Ovary (tissue), 9 donors: ENCODE results near the gene TMTC2. TPM values are rescaled to one million over a fixed set of nuclear protein-coding genes. Genes with fewer than 3 reads are reported as not detected.

Experiments used
- DNase-seq, 5 donors: peaks; one replicate each; pipeline ENCODE4 v3.0.0-alpha.2; 2019 to 2020
- H3K27ac ChIP-seq, 2 donors: fragments of 200-600 bp; one replicate each; pipeline versions ENCODE4 v1.5.1 to v1.8.0; 2019 to 2022
- H3K27me3 ChIP-seq: fragments of 200-600 bp; one replicate; pipeline ENCODE4 v1.8.0; 2022
- H3K36me3 ChIP-seq: fragments of 200-600 bp; sonication (generic); one replicate; pipeline ENCODE4 v1.5.1; 2019
- H3K4me1 ChIP-seq: one replicate; pipeline ENCODE4 v1.8.1; 2013; ENCODE audit warnings: mild to moderate bottlenecking, moderate library complexity; ENCODE audit not compliant: insufficient read depth
- H3K4me3 ChIP-seq: fragments of 200-600 bp; sonication (generic); one replicate; pipeline ENCODE4 v1.5.1; 2017
- H3K9me3 ChIP-seq, 2 donors: fragments of 200-600 bp in 1 of 2; sonication (generic) in 1 of 2; one replicate each; pipeline versions ENCODE4 v1.5.1 to v1.8.1; 2013 to 2019; ENCODE audit warnings: mild to moderate bottlenecking in 1 of 2, moderate library complexity in 1 of 2
- EP300 ChIP-seq: sonication (generic); formaldehyde crosslinking; IDR thresholded peaks from one replicate; pipeline ENCODE4 v1.6.1; 2017; ENCODE audit warnings: antibody characterized with exemption
- POLR2A ChIP-seq: fragments of 450-650 bp; IDR thresholded peaks from one replicate; pipeline ENCODE4 v1.6.1; 2017; ENCODE audit warnings: antibody characterized with exemption, mild to moderate bottlenecking, moderate library complexity
- WGBS, 3 donors: extraction: QIAGEN DNeasy Blood & Tissue Kit in 1 of 3; methylation state at CpG; one replicate each; pipeline versions ENCODE4 v1.1.5 to v1.1.7; 2013 to 2017; 5-methylcytosine and 5-hydroxymethylcytosine counted together
- intact Hi-C, 4 donors: fragments of 100-400 bp; cut with DNase I; formaldehyde crosslinking; loops; one replicate each; pipeline versions ENCODE4 v1.11.0 to v1.15.1; 2022 to 2023
- polyA plus RNA-seq, 2 donors: library from polyadenylated mRNA; stranded (reverse); fragments of 200-250 nt in 1 of 2; fragments of 350-450 nt in 1 of 2; fragmentation: Illumina TruSeq in 1 of 2; extraction: RNeasy Lipid Tissue Mini Kit (QIAGEN cat#74804) in 1 of 2; gene quantifications; one replicate each; pipeline ENCODE4 v1.2.3, GENCODE V29; 2013 to 2014
- total RNA-seq, 7 donors: library from RNA; depleted of rRNA in 2 of 7; stranded (reverse); fragments of >200 nt in 2 of 7; fragmentation: NEBNext Ultra II Directional in 3 of 7; extraction: Animal tissue kit (Norgen Biotek cat#: 25700) in 3 of 7; gene quantifications; one replicate each; pipeline versions ENCODE4 v1.1.0 to v1.2.4, GENCODE V29; 2016 to 2023
- TF ChIP-seq, protein P1 (sequence below), 3 donors: fragments of 450-650 bp in 2 of 3; fragments of 200-600 bp in 1 of 3; IDR thresholded peaks; one replicate each; pipeline versions ENCODE4 v1.5.1 to v1.8.0; 2016 to 2022; ENCODE audit warnings: antibody characterized with exemption in 3 of 3, mild to moderate bottlenecking in 1 of 3
- donor health status: DM: no; HTN: no; CAD: no; lungs with moderate emphysema.
- donor health status: DM: no; HTN: no; CAD: no.
- donor health status: Bipolar disorder and iron deficiency.
- donor health status: DM: yes; HTN: yes; CAD: no.
- donor health status: DM: no; HTN: no; CAD: no.
- donor health status: DM: yes; HTN: yes; CAD: no.

The TMTC2 gene
- total and polyA plus RNA-seq, 9 donors, result 2.0 to 22.6 (median 5.6) TPM

DNA sequence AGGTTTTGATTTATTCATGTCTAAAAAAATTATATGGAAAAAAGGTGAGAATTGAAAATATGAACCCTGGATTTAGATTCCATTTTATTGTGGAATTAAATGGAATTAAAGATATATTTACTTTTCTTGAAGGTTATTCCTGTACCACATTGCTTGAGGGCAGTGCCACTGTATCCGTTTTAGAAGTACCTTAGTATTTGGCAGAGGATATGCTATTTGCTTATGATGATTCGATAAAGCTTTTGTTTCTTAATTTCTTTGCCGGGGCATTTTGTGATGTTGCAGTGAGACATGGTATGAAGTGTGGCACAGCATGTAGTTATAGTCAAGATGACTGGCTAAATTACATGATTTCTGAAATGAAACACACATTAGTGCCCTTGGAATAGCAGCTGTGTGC, 7.6 kb downstream of the TMTC2 start:
- WGBS, 3 donors, result 93 to 95% (median 95%) methylated on average over 3 of the region's 3 CpGs
- intact Hi-C loops, result no loop called here
- Histone ChIP-seq H3K4me3 (no peak overlapping the region), H3K4me1 (no peaks in the 10 kb centered on the region), H3K9me3 (no peaks in the 10 kb centered on the region), H3K36me3 (no peaks in the 10 kb centered on the region), H3K27ac (no peak overlapping the region), H3K27me3 (no peaks in the 10 kb centered on the region)
- TF ChIP-seq, protein P1, sequence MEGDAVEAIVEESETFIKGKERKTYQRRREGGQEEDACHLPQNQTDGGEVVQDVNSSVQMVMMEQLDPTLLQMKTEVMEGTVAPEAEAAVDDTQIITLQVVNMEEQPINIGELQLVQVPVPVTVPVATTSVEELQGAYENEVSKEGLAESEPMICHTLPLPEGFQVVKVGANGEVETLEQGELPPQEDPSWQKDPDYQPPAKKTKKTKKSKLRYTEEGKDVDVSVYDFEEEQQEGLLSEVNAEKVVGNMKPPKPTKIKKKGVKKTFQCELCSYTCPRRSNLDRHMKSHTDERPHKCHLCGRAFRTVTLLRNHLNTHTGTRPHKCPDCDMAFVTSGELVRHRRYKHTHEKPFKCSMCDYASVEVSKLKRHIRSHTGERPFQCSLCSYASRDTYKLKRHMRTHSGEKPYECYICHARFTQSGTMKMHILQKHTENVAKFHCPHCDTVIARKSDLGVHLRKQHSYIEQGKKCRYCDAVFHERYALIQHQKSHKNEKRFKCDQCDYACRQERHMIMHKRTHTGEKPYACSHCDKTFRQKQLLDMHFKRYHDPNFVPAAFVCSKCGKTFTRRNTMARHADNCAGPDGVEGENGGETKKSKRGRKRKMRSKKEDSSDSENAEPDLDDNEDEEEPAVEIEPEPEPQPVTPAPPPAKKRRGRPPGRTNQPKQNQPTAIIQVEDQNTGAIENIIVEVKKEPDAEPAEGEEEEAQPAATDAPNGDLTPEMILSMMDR (IDR thresholded peaks at IDR 0.05), result no peak
- TF ChIP-seq POLR2A (no peak), EP300 (no peak)
- DNase-seq, result no peak

DNA sequence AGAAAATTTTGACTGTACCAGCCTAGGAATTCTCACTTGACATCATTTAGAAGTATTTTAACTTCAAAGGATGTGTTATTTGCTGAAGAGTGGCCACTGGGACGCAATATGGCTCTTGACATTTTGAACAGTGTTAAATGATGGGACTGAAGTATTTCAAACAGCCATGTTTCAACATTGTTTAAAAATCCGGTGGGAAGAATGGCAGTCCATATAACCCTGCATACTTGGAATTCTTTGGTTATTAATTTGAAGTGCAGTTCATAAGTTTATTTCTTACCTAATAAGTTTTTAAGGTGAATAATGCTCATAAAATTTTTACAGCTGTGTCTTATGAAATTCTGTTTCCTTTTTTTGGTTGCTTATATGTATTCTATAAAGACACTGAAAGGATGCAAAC, 8.3 kb downstream of the TMTC2 start:
- 70 to 77% (median 76%) methylated on average over 2 of the region's 2 CpGs for WGBS, 3 donors
- Histone ChIP-seq H3K27me3 (no peaks in the 10 kb centered on the region), H3K27ac (no peak overlapping the region), H3K4me1 (no peaks in the 10 kb centered on the region), H3K9me3 (no peaks in the 10 kb centered on the region), H3K4me3 (no peak overlapping the region), H3K36me3 (no peaks in the 10 kb centered on the region)
- no peak for DNase-seq
- TF ChIP-seq POLR2A (no peak), EP300 (no peak)
- TF ChIP-seq, protein P1 (IDR thresholded peaks at IDR 0.05), result no peak
- intact Hi-C loops, result no loop called here

DNA sequence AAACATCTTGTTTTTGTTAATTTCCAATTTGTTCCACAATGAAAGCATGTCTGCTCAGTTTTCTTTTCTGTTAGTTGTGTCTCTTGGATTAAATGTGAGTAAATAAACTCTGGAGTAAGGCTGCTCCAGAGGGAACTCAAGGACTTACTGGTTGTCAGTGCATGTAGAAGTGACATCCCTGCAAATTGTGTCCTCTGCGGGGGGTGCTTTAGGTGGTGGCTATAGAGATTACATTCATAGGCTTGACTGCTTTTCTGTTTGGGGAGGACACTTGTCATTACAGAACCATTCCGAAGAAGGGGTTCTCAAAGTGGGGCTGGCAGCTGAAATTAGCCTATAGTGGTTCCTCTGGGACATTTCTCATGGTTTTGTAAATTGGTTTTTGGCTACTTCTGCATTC, 8.8 kb downstream of the TMTC2 start:
- no peaks in the 10 kb centered on the region for H3K4me1 ChIP-seq
- no peak overlapping the region for H3K27ac ChIP-seq
- DNase-seq, result no peak
- no peak overlapping the region for H3K4me3 ChIP-seq
- TF ChIP-seq EP300 (no peak), POLR2A (no peak)
- TF ChIP-seq, protein P1 (IDR thresholded peaks at IDR 0.05), result no peak
- no peaks in the 10 kb centered on the region for H3K27me3 ChIP-seq
- no peaks in the 10 kb centered on the region for H3K36me3 ChIP-seq
- intact Hi-C loops, result no loop called here
- 95 to 100% (median 96%) methylated on average over 2 of the region's 2 CpGs for WGBS, 3 donors
- H3K9me3 ChIP-seq, result no peaks in the 10 kb centered on the region

DNA sequence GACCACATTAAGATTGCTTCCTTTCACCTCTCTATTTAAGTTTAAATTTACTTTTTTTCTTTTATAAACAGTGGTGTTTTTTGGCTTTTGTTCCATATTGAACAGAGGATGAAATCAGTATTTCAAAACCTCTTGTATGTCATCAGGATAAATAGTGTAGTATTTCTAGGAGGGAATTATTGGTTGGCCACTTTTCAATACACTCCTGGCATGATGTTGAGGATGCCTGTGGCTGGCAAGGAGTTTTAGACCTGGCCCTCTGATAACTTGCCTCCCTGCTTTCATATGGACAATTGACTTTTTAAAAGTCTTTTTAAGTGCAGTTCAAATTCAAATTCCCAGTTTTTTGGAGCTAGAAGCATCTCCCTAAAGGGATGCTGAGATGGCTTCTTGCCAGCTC, 9.8 kb downstream of the TMTC2 start:
- H3K27ac ChIP-seq, result no peak overlapping the region
- TF ChIP-seq EP300, result no peak
- TF ChIP-seq, protein P1 (IDR thresholded peaks at IDR 0.05), result no peak
- no peak for TF ChIP-seq POLR2A
- H3K27me3 ChIP-seq, result no peaks in the 10 kb centered on the region
- H3K4me1 ChIP-seq, result no peaks in the 10 kb centered on the region
- no peak for DNase-seq
- no peaks in the 10 kb centered on the region for H3K9me3 ChIP-seq
- intact Hi-C loops, result no loop called here
- H3K4me3 ChIP-seq, result no peak overlapping the region
- no peaks in the 10 kb centered on the region for H3K36me3 ChIP-seq
